Measurements from ENCODE around the gene TSHB. TPM values are rescaled to one million over a fixed set of nuclear protein-coding genes. Genes with fewer than 3 reads are reported as not detected.
"Not testable (repeated sequence)": the region's sequence is repeated elsewhere in the genome, so short reads cannot be mapped to it uniquely, and the experiment has no call there.

Gene TSHB
- total RNA-seq, 1 experiment from 2014 or later = not detected

- no peaks in the 10 kb centered on the region for H4K20me1 ChIP-seq (ENCODE audit: insufficient read depth)
- no peaks in the 10 kb centered on the region for H3K79me2 ChIP-seq (ENCODE audit: insufficient read depth, low read length)
- no peaks in the 10 kb centered on the region for H3K27me3 ChIP-seq (ENCODE audit: insufficient read depth, low read length)
- H3K27ac ChIP-seq (ENCODE audit: low read depth, low read length) = no peak overlapping the region
- DNase-seq (ENCODE audit: low read depth, low spot score) = no peak
- ChIA-PET RAD21 (ENCODE audit: low non-redundant PET in 1 of 2, low total read pairs in 2 of 2, uncharacterized antibody in 2 of 2, unreplicated experiment in 2 of 2) (no interaction called here), CTCF (no interaction called here), POLR2A (no interaction called here)
- no peak overlapping the region for H2AFZ ChIP-seq (ENCODE audit: low read depth, low read length, poor library complexity, severe bottlenecking)
- BruUV-seq (replicated peaks) = no TSS peak
- TF ChIP-seq EZH2 (IDR thresholded peaks at IDR 0.05) (no peak), EGR1 (IDR thresholded peaks at IDR 0.05; ENCODE audit: low read depth) (no peak), ZFX (IDR thresholded peaks at IDR 0.05) (no peak), ELF1 (IDR thresholded peaks at IDR 0.05; ENCODE audit: borderline replicate concordance, low read depth) (no peak), CEBPB (IDR thresholded peaks at IDR 0.05; ENCODE audit: low read depth) (no peak), TCF7L2 (IDR thresholded peaks at IDR 0.05; ENCODE audit: borderline replicate concordance, extremely low read depth, insufficient read depth, insufficient read length) (no peak), CBX3 (IDR thresholded peaks at IDR 0.05; ENCODE audit: low read depth) (no peak), POLR2AphosphoS5 (IDR thresholded peaks at IDR 0.05; ENCODE audit: low read depth, low read length) (no peak), EZH2phosphoT487 (IDR thresholded peaks at IDR 0.05; ENCODE audit: borderline replicate concordance) (no peak), SIN3A (IDR thresholded peaks at IDR 0.05; ENCODE audit: low read depth) (no peak), SP1 (IDR thresholded peaks at IDR 0.05; ENCODE audit: low read depth) (no peak), RAD21 (IDR thresholded peaks at IDR 0.05; ENCODE audit: low read depth) (no peak), ZNF274 (IDR thresholded peaks at IDR 0.05; ENCODE audit: low read depth, low read length) (no peak), FOSL1 (IDR thresholded peaks at IDR 0.05; ENCODE audit: low read depth) (no peak), SRF (IDR thresholded peaks at IDR 0.05; ENCODE audit: low read depth) (no peak)
- TF ChIP-seq, protein P1, sequence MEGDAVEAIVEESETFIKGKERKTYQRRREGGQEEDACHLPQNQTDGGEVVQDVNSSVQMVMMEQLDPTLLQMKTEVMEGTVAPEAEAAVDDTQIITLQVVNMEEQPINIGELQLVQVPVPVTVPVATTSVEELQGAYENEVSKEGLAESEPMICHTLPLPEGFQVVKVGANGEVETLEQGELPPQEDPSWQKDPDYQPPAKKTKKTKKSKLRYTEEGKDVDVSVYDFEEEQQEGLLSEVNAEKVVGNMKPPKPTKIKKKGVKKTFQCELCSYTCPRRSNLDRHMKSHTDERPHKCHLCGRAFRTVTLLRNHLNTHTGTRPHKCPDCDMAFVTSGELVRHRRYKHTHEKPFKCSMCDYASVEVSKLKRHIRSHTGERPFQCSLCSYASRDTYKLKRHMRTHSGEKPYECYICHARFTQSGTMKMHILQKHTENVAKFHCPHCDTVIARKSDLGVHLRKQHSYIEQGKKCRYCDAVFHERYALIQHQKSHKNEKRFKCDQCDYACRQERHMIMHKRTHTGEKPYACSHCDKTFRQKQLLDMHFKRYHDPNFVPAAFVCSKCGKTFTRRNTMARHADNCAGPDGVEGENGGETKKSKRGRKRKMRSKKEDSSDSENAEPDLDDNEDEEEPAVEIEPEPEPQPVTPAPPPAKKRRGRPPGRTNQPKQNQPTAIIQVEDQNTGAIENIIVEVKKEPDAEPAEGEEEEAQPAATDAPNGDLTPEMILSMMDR (IDR thresholded peaks at IDR 0.05 in 2 of 3, conservative IDR thresholded peaks at IDR 0.05 in 1 of 3; ENCODE audit: borderline replicate concordance in 1 of 3, insufficient read depth in 1 of 3, low read depth in 2 of 3, low read length in 2 of 3) = no peak
- TF ChIP-seq, protein P2, sequence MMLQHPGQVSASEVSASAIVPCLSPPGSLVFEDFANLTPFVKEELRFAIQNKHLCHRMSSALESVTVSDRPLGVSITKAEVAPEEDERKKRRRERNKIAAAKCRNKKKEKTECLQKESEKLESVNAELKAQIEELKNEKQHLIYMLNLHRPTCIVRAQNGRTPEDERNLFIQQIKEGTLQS (IDR thresholded peaks at IDR 0.05) = no peak
- no peak overlapping the region for H3K4me3 ChIP-seq (replicated peaks in 1 of 2; ENCODE audit: low read depth in 1 of 2, low read length in 2 of 2)
- ATAC-seq = no peak
- H3K9me2 ChIP-seq (ENCODE audit: insufficient read depth) = no peaks in the 10 kb centered on the region
- H3K4me1 ChIP-seq (ENCODE audit: control insufficient read depth in 1 of 2, insufficient read depth in 2 of 2, low read length in 2 of 2) = no peaks in the 10 kb centered on the region
- no peaks in the 10 kb centered on the region for H3K36me3 ChIP-seq (ENCODE audit: control insufficient read depth in 1 of 2, insufficient read depth in 2 of 2, low read length in 2 of 2)
- no peak overlapping the region for H3K9ac ChIP-seq (ENCODE audit: low read length)
- H3K4me2 ChIP-seq (ENCODE audit: low read length) = no peak overlapping the region
- H3K9me3 ChIP-seq (ENCODE audit: control insufficient read depth in 1 of 2, insufficient read depth in 1 of 2, low read depth in 1 of 2, low read length in 2 of 2) = no peaks in the 10 kb centered on the region
- intact Hi-C loops (cut with micrococcal nuclease) = no loop called here
Measured at GRCh38 chr1:115013792-115014191, 15.8 kb upstream of the TSHB start.

DNA sequence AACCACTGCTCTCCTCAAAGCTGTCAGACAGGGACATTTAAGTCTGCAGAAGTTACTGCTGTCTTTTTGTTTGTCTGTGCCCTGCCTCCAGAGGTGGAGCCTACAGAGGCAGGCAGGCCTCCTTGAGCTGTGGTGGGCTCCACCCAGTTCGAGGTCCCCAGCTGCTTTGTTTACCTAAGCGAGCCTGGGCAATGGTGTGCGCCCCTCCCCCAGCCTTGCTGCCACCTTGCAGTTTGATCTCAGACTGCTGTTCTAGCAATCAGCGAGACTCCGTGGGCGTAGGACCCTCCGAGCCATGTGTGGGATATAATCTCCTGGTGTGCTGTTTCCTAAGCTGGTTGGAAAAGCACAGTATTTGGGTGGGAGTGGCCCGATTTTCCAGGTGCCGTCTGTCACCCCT is 10.1 kb upstream of the TSHB start:
- POLR2A ChIA-PET = not testable (repeated sequence)

More for the DNA sequence above, 10.1 kb upstream of the TSHB start:
- H3K36me3 ChIP-seq (ENCODE audit: control insufficient read depth in 1 of 2, insufficient read depth in 2 of 2, low read length in 2 of 2); H3K9me2 ChIP-seq (ENCODE audit: insufficient read depth); ATAC-seq; H4K20me1 ChIP-seq (ENCODE audit: insufficient read depth); RAD21 ChIA-PET (ENCODE audit: low non-redundant PET in 1 of 2, low total read pairs in 2 of 2, uncharacterized antibody in 2 of 2, unreplicated experiment in 2 of 2); H3K4me3 ChIP-seq (replicated peaks in 1 of 2; ENCODE audit: low read depth in 1 of 2, low read length in 2 of 2); H3K4me2 ChIP-seq (ENCODE audit: low read length); H3K27ac ChIP-seq (ENCODE audit: low read depth, low read length); H3K9ac ChIP-seq (ENCODE audit: low read length); H3K27me3 ChIP-seq (ENCODE audit: insufficient read depth, low read length); CTCF ChIA-PET; H3K9me3 ChIP-seq (ENCODE audit: control insufficient read depth in 1 of 2, insufficient read depth in 1 of 2, low read depth in 1 of 2, low read length in 2 of 2); H3K4me1 ChIP-seq (ENCODE audit: control insufficient read depth in 1 of 2, insufficient read depth in 2 of 2, low read length in 2 of 2); intact Hi-C loops (cut with micrococcal nuclease); BruUV-seq (replicated peaks); H3K79me2 ChIP-seq (ENCODE audit: insufficient read depth, low read length); DNase-seq (ENCODE audit: low read depth, low spot score); H2AFZ ChIP-seq (ENCODE audit: low read depth, low read length, poor library complexity, severe bottlenecking): not testable (repeated sequence)

All from HCT116 (cell line).